ENCODE measurements around the gene ENDOV.

GRCh38 chr17:80396157-80397033, 18.6 kb upstream of the ENDOV start:
- TF ChIP-seq CTCF (conservative IDR thresholded peaks at IDR 0.05; ENCODE audit: low read length) (no peak), EZH2phosphoT487 (IDR thresholded peaks at IDR 0.05; ENCODE audit: borderline replicate concordance) (no peak)

Data from Loucy (cell line).